CD8-positive, alpha-beta memory T cell (primary cell): ENCODE results near the gene EPS15. TPM values are rescaled to one million over a fixed set of nuclear protein-coding genes. Genes with fewer than 3 reads are reported as not detected.

Source experiments
- CTCF ChIA-PET: fragments of 350-600 bp; sonication (Branson Sonifier 250); formaldehyde crosslinking; loops from one replicate; lab custom pipeline; 2021; ENCODE audit warnings: antibody characterized with exemption; lab: Charles Lee
- POLR2A ChIA-PET: fragments of 350-600 bp; sonication (Branson Sonifier 250); formaldehyde crosslinking; loops from one replicate; lab custom pipeline; 2021; ENCODE audit warnings: antibody characterized with exemption; lab: Charles Lee
- DNase-seq, 5 donors: peaks; one replicate each; pipeline versions ENCODE4 v3.0.0 to v3.0.0-alpha.2; 2020 to 2022; ENCODE audit warnings: mixed read lengths in 1 of 5
- H3K27ac ChIP-seq: one replicate; pipeline ENCODE4 v1.7.0; 2013; ENCODE audit warnings: low read depth, mild to moderate bottlenecking, low read length, moderate library complexity
- H3K27me3 ChIP-seq: 2 replicates; pipeline ENCODE4 v1.7.0; 2013; ENCODE audit warnings: low read length, mild to moderate bottlenecking; ENCODE audit not compliant: insufficient read depth, poor library complexity, severe bottlenecking
- H3K36me3 ChIP-seq: 2 replicates; pipeline ENCODE4 v1.7.0; 2013; ENCODE audit warnings: mild to moderate bottlenecking, low read length, moderate library complexity; ENCODE audit not compliant: insufficient read depth
- H3K4me1 ChIP-seq: 2 replicates; pipeline ENCODE4 v1.7.0; 2013; ENCODE audit warnings: mild to moderate bottlenecking, low read length, moderate library complexity; ENCODE audit not compliant: insufficient read depth
- H3K4me3 ChIP-seq: 2 replicates; pipeline ENCODE4 v1.7.0; 2013; ENCODE audit warnings: mild to moderate bottlenecking, low read length
- H3K9me3 ChIP-seq: 2 replicates; pipeline ENCODE4 v1.7.0; 2013; ENCODE audit warnings: mild to moderate bottlenecking, low read length
- H3K27ac Mint-ChIP-seq, 8 donors: one replicate each; pipeline ENCODE4 v1.8.0; 2020 to 2021; ENCODE audit warnings: mixed read lengths in 8 of 8, mild to moderate bottlenecking in 6 of 8, inconsistent platforms in 3 of 8, moderate library complexity in 3 of 8
- H3K27me3 Mint-ChIP-seq, 2 donors: one replicate each; pipeline ENCODE4 v1.8.0; 2020 to 2021; ENCODE audit warnings: mixed read lengths in 2 of 2, mild to moderate bottlenecking in 1 of 2, moderate library complexity in 1 of 2
- H3K36me3 Mint-ChIP-seq, 3 donors: one replicate each; pipeline ENCODE4 v1.8.0; 2020 to 2021; ENCODE audit warnings: mixed read lengths in 3 of 3, inconsistent platforms in 1 of 3, mild to moderate bottlenecking in 1 of 3
- H3K4me1 Mint-ChIP-seq, 3 donors: one replicate each; pipeline ENCODE4 v1.8.0; 2020 to 2021; ENCODE audit warnings: mixed read lengths in 3 of 3, inconsistent platforms in 1 of 3, mild to moderate bottlenecking in 1 of 3
- H3K4me3 Mint-ChIP-seq, 7 donors: one replicate each; pipeline ENCODE4 v1.8.0; 2020 to 2021; ENCODE audit warnings: mixed read lengths in 7 of 7, mild to moderate bottlenecking in 6 of 7, moderate library complexity in 4 of 7, inconsistent platforms in 2 of 7
- H3K9me3 Mint-ChIP-seq, 5 donors: one replicate each; pipeline ENCODE4 v1.8.0; 2020 to 2022; ENCODE audit warnings: mixed read lengths in 5 of 5, mild to moderate bottlenecking in 3 of 5, moderate library complexity in 2 of 5, inconsistent platforms in 1 of 5
- polyA plus RNA-seq: library from polyadenylated mRNA; unstranded; fragments of 300-500 nt; fragmentation: Illumina TruSeq; gene quantifications from one replicate; pipeline ENCODE4 v1.2.3, GENCODE V29; 2021
- total RNA-seq, 2 experiments: library from RNA; stranded (reverse); gene quantifications; one replicate each; pipeline ENCODE4 v1.2.3, GENCODE V29; 2021

The EPS15 gene
- total and polyA plus RNA-seq, 3 experiments from 2014 or later = 59.6 to 112 (median 108) TPM

GRCh38 chr1:51380936-51381335 is 138.1 kb downstream of the EPS15 start:
- Mint-ChIP-seq H3K4me1 (peaks cover 7 to 21% (median 20%) of the 10 kb centered on the region in 3 donors), H3K27me3 (peaks cover 0 to 1% of the 10 kb centered on the region in 2 donors), H3K36me3 (peaks cover 32 to 84% (median 57%) of the 10 kb centered on the region in 3 donors), H3K4me3 (no peak overlapping the region), H3K27ac (no peak overlapping the region), H3K9me3 (peaks cover 0 to 7% (median 0%) of the 10 kb centered on the region in 5 donors)
- no peaks in the 10 kb centered on the region for H3K4me1 ChIP-seq
- no peak for DNase-seq
- POLR2A ChIA-PET = no interaction called here
- H3K4me3 ChIP-seq = no peak overlapping the region
- no peaks in the 10 kb centered on the region for H3K27me3 ChIP-seq
- CTCF ChIA-PET = no interaction called here
- H3K36me3 ChIP-seq = no peaks in the 10 kb centered on the region
- H3K27ac ChIP-seq = no peak overlapping the region
- no peaks in the 10 kb centered on the region for H3K9me3 ChIP-seq

DNA sequence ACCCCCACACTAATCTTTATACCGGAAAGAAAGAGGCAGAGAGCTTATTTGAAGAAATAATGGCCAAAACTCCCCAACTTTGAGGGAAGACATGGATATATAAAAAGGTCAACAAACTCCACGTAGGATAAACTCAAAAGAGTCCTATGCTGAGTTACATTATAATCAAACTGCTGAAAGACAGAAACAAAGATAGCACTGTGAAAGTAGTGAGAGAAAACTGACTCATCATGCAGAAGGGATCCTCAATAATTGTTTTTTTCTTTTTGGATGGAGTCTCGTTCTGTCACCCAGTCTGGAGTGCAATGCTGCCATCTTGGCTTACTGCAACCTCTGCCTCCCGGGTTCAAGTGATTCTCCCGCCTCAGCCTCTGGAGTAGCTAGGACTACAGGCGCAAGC is 140.2 kb downstream of the EPS15 start:
- POLR2A ChIA-PET = no interaction called here
- CTCF ChIA-PET = no interaction called here
- Histone ChIP-seq H3K4me3 (no peak overlapping the region), H3K36me3 (no peaks in the 10 kb centered on the region), H3K4me1 (no peaks in the 10 kb centered on the region), H3K27ac (no peak overlapping the region), H3K27me3 (no peaks in the 10 kb centered on the region), H3K9me3 (no peaks in the 10 kb centered on the region)
- peaks cover 0 to 1% of the 10 kb centered on the region in 2 donors for H3K27me3 Mint-ChIP-seq
- H3K4me1 Mint-ChIP-seq = peaks cover 7 to 21% (median 20%) of the 10 kb centered on the region in 3 donors
- H3K4me3 Mint-ChIP-seq = no peak overlapping the region
- H3K27ac Mint-ChIP-seq = no peak overlapping the region
- peaks cover 28 to 81% (median 47%) of the 10 kb centered on the region in 3 donors for H3K36me3 Mint-ChIP-seq
- DNase-seq = no peak
- H3K9me3 Mint-ChIP-seq = peaks cover 0 to 4% (median 0%) of the 10 kb centered on the region in 5 donors

GRCh38 chr1:51373898-51374297 is 145.2 kb downstream of the EPS15 start:
- Histone ChIP-seq H3K27me3 (no peaks in the 10 kb centered on the region), H3K27ac (no peak overlapping the region), H3K36me3 (peaks cover 8% of the 10 kb centered on the region), H3K9me3 (no peaks in the 10 kb centered on the region), H3K4me3 (no peak overlapping the region), H3K4me1 (no peaks in the 10 kb centered on the region)
- no peak for DNase-seq
- no peaks in the 10 kb centered on the region for H3K9me3 Mint-ChIP-seq
- H3K27me3 Mint-ChIP-seq = no peaks in the 10 kb centered on the region
- peaks cover 0 to 6% (median 0%) of the 10 kb centered on the region in 3 donors for H3K4me1 Mint-ChIP-seq
- CTCF ChIA-PET = no interaction called here
- POLR2A ChIA-PET = no interaction called here
- no peak overlapping the region for H3K4me3 Mint-ChIP-seq
- peaks cover 21 to 74% (median 21%) of the 10 kb centered on the region in 3 donors for H3K36me3 Mint-ChIP-seq
- H3K27ac Mint-ChIP-seq = no peak overlapping the region

GRCh38 chr1:51372561-51372960 is 146.5 kb downstream of the EPS15 start:
- Histone ChIP-seq H3K4me1 (no peaks in the 10 kb centered on the region), H3K4me3 (no peak overlapping the region), H3K9me3 (no peaks in the 10 kb centered on the region), H3K36me3 (peaks cover 8% of the 10 kb centered on the region), H3K27ac (no peak overlapping the region), H3K27me3 (no peaks in the 10 kb centered on the region)
- Mint-ChIP-seq H3K4me1 (peaks cover 0 to 6% (median 0%) of the 10 kb centered on the region in 3 donors), H3K27ac (no peak overlapping the region), H3K27me3 (no peaks in the 10 kb centered on the region), H3K36me3 (peaks cover 21 to 69% (median 22%) of the 10 kb centered on the region in 3 donors), H3K4me3 (no peak overlapping the region), H3K9me3 (no peaks in the 10 kb centered on the region)
- CTCF ChIA-PET = interaction anchor here (1.1 kb wide), 1 partner anchor 24 kb away, joined by 3 read pairs; no protein-coding TSS in a partner anchor
- POLR2A ChIA-PET = no interaction called here
- no peak for DNase-seq

- H3K27ac Mint-ChIP-seq = peak overlapping the region in 1 of 8 donors; percentile 21
- ChIA-PET POLR2A (no interaction called here), CTCF (no interaction called here)
- DNase-seq = no peak
- Histone ChIP-seq H3K4me1 (no peaks in the 10 kb centered on the region), H3K36me3 (peaks cover 13% of the 10 kb centered on the region), H3K27me3 (no peaks in the 10 kb centered on the region), H3K4me3 (no peak overlapping the region), H3K27ac (no peak overlapping the region), H3K9me3 (no peaks in the 10 kb centered on the region)
- H3K4me1 Mint-ChIP-seq = peaks cover 0 to 2% (median 0%) of the 10 kb centered on the region in 3 donors
- H3K36me3 Mint-ChIP-seq = peaks cover 17 to 67% (median 24%) of the 10 kb centered on the region in 3 donors
- H3K4me3 Mint-ChIP-seq = no peak overlapping the region
- no peaks in the 10 kb centered on the region for H3K9me3 Mint-ChIP-seq
- H3K27me3 Mint-ChIP-seq = no peaks in the 10 kb centered on the region
These were observed 149.9 kb downstream of the EPS15 start for GRCh38 chr1:51369171-51369570.

DNA sequence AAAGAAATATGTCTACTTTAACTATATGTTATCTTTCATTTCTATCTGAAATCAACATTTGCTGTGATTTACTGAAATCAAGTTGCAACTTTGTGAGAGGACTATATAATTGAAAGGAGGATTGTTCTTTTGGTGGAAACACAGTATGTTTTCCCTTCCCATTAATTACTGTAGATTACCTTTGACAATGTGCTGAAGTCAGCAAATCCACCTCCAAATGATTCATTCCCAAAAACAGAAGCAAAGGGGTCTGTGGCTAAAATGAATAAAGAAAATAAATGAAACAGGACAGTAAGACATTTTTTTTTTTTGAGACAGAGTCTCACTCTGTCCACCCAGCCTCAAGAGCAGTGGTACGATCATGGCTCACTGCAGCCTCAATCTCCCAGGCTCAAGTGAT is 153.3 kb downstream of the EPS15 start:
- Histone ChIP-seq H3K27ac (no peak overlapping the region), H3K36me3 (peaks cover 15% of the 10 kb centered on the region), H3K9me3 (no peaks in the 10 kb centered on the region), H3K4me1 (no peaks in the 10 kb centered on the region), H3K27me3 (no peaks in the 10 kb centered on the region), H3K4me3 (no peak overlapping the region)
- ChIA-PET CTCF (no interaction called here), POLR2A (no interaction called here)
- H3K4me3 Mint-ChIP-seq = no peak overlapping the region
- no peaks in the 10 kb centered on the region for H3K4me1 Mint-ChIP-seq
- H3K36me3 Mint-ChIP-seq = peaks cover 18 to 70% (median 24%) of the 10 kb centered on the region in 3 donors
- H3K27me3 Mint-ChIP-seq = no peaks in the 10 kb centered on the region
- DNase-seq = no peak
- no peaks in the 10 kb centered on the region for H3K9me3 Mint-ChIP-seq
- H3K27ac Mint-ChIP-seq = no peak overlapping the region

DNA sequence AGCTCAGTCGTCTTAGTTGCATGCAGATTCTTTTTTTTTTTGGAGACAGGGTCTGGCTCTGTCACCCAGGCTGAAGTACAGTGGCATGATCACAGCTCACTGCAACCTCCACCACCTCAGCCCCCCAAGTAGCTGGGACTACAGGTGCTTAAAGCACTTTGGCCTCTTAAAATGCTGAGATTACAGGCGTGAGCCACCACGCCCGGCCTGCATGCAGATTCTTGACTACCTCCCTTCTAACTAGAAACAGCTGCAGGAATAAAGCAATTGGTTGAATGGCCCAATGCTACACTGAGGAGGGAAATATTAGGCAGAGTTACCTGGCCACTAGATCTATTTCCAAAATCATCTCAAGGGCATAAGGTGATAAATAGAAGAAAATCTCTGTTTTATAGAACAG is 159.2 kb downstream of the EPS15 start:
- H3K9me3 Mint-ChIP-seq = no peaks in the 10 kb centered on the region
- H3K27ac Mint-ChIP-seq = no peak overlapping the region
- Histone ChIP-seq H3K4me3 (no peak overlapping the region), H3K36me3 (peaks cover 18% of the 10 kb centered on the region), H3K4me1 (no peaks in the 10 kb centered on the region), H3K27ac (no peak overlapping the region), H3K27me3 (no peaks in the 10 kb centered on the region), H3K9me3 (no peaks in the 10 kb centered on the region)
- H3K4me3 Mint-ChIP-seq = no peak overlapping the region
- CTCF ChIA-PET = no interaction called here
- H3K4me1 Mint-ChIP-seq = no peaks in the 10 kb centered on the region
- no peaks in the 10 kb centered on the region for H3K27me3 Mint-ChIP-seq
- DNase-seq = no peak
- peaks cover 20 to 78% (median 24%) of the 10 kb centered on the region in 3 donors for H3K36me3 Mint-ChIP-seq
- POLR2A ChIA-PET = no interaction called here

- CTCF ChIA-PET = no interaction called here
- H3K4me1 ChIP-seq = no peaks in the 10 kb centered on the region
- peaks cover 7% of the 10 kb centered on the region for H3K36me3 ChIP-seq
- H3K27me3 Mint-ChIP-seq = no peaks in the 10 kb centered on the region
- POLR2A ChIA-PET = no interaction called here
- H3K27me3 ChIP-seq = no peaks in the 10 kb centered on the region
- H3K4me3 ChIP-seq = no peak overlapping the region
- H3K4me3 Mint-ChIP-seq = no peak overlapping the region
- peaks cover 0 to 5% (median 0%) of the 10 kb centered on the region in 3 donors for H3K4me1 Mint-ChIP-seq
- H3K36me3 Mint-ChIP-seq = peaks cover 14 to 52% (median 15%) of the 10 kb centered on the region in 3 donors
- no peak overlapping the region for H3K27ac Mint-ChIP-seq
- no peak overlapping the region for H3K27ac ChIP-seq
- H3K9me3 ChIP-seq = no peaks in the 10 kb centered on the region
- no peak for DNase-seq
- H3K9me3 Mint-ChIP-seq = no peaks in the 10 kb centered on the region
These were observed 163.7 kb downstream of the EPS15 start for GRCh38 chr1:51355382-51355781.
